Cardiac muscle cell (in vitro differentiated cells and primary cell): ENCODE data around the gene THADA. TPM values are rescaled to one million over a fixed set of nuclear protein-coding genes. Genes with fewer than 3 reads are reported as not detected.

Experiments used
- DNase-seq, 2 donors: peaks; one replicate each; pipeline versions ENCODE4 v3.0.0 to v3.0.0-alpha.2; 2010 to 2017; ENCODE audit warnings: low read depth in 1 of 2, low spot score in 1 of 2
- H3K27ac ChIP-seq: fragments of 200-600 bp; sonication (generic); 2 replicates; pipeline ENCODE4 v1.5.1; 2016
- H3K27me3 ChIP-seq: fragments of 200-600 bp; sonication (generic); 2 replicates; pipeline ENCODE4 v1.6.0; 2016; ENCODE audit warnings: control low read depth
- H3K36me3 ChIP-seq: fragments of 200-600 bp; sonication (generic); 2 replicates; pipeline ENCODE4 v1.5.1; 2016; ENCODE audit warnings: control low read depth
- H3K4me1 ChIP-seq: fragments of 200-600 bp; sonication (generic); 2 replicates; pipeline ENCODE4 v1.8.1; 2017; ENCODE audit warnings: low read depth, mild to moderate bottlenecking, mixed run types
- H3K4me3 ChIP-seq: fragments of 200-600 bp; sonication (generic); 2 replicates; pipeline ENCODE4 v1.5.1; 2016; ENCODE audit warnings: mild to moderate bottlenecking
- H3K9me3 ChIP-seq: fragments of 200-600 bp; sonication (generic); 2 replicates; pipeline ENCODE4 v1.5.1; 2017; ENCODE audit warnings: low read depth, mild to moderate bottlenecking, control low read depth
- CTCF ChIP-seq: IDR thresholded peaks from 2 replicates; pipeline ENCODE4 v1.5.1; 2012; ENCODE audit warnings: low read depth, mild to moderate bottlenecking, low read length
- polyA plus RNA-seq: library from polyadenylated mRNA; unstranded; fragments of >200 nt; fragmentation: Nextera tagmentation; extraction: Ambion mirVana; gene quantifications from 2 replicates; pipeline ENCODE4 v1.2.1, GENCODE V29; 2016
- total RNA-seq: library from RNA; depleted of rRNA; stranded (reverse); fragments of >200 nt; gene quantifications from 2 replicates; pipeline ENCODE4 v1.2.3, GENCODE V29; 2016

Gene THADA
- total and polyA plus RNA-seq, 2 experiments from 2014 or later: 11.9 to 17.3 TPM

GRCh38 chr2:43376523-43377198 lies 219.2 kb downstream of the THADA start:
- no peak for TF ChIP-seq CTCF
- no peak for DNase-seq
- H3K36me3 ChIP-seq: no peaks in the 10 kb centered on the region

GRCh38 chr2:43375746-43376522 lies 219.9 kb downstream of the THADA start:
- H3K4me3 ChIP-seq: no peak overlapping the region
- DNase-seq: no peak
- no peaks in the 10 kb centered on the region for H3K27me3 ChIP-seq
- no peak for TF ChIP-seq CTCF
- peak overlapping the region; percentile 86 for H3K27ac ChIP-seq
- no peaks in the 10 kb centered on the region for H3K9me3 ChIP-seq
- no peaks in the 10 kb centered on the region for H3K36me3 ChIP-seq
- H3K4me1 ChIP-seq: peaks cover 52% of the 10 kb centered on the region

More at GRCh38 chr2:43376523-43377198, 219.2 kb downstream of the THADA start:
- Histone ChIP-seq H3K9me3 (no peaks in the 10 kb centered on the region), H3K27ac (peak overlapping the region; percentile 86), H3K27me3 (no peaks in the 10 kb centered on the region), H3K4me3 (no peak overlapping the region), H3K4me1 (peaks cover 46% of the 10 kb centered on the region)

GRCh38 chr2:43372416-43373081 lies 223.3 kb downstream of the THADA start:
- DNase-seq: peak in 1 of 2 donors; percentile 18
- Histone ChIP-seq H3K4me3 (no peak overlapping the region), H3K27me3 (no peaks in the 10 kb centered on the region), H3K4me1 (peaks cover 55% of the 10 kb centered on the region), H3K27ac (no peak overlapping the region), H3K9me3 (no peaks in the 10 kb centered on the region), H3K36me3 (no peaks in the 10 kb centered on the region)
- TF ChIP-seq CTCF: no peak

GRCh38 chr2:43370705-43371104 lies 225.1 kb downstream of the THADA start:
- Histone ChIP-seq H3K4me1 (peaks cover 37% of the 10 kb centered on the region), H3K27ac (no peak overlapping the region), H3K36me3 (no peaks in the 10 kb centered on the region), H3K9me3 (no peaks in the 10 kb centered on the region), H3K4me3 (no peak overlapping the region), H3K27me3 (no peaks in the 10 kb centered on the region)
- TF ChIP-seq CTCF: no peak
- DNase-seq: peak in 1 of 2 donors; percentile 11

- H3K4me1 ChIP-seq: peaks cover 31% of the 10 kb centered on the region
- H3K27ac ChIP-seq: no peak overlapping the region
- no peak overlapping the region for H3K4me3 ChIP-seq
- DNase-seq: no peak
- no peaks in the 10 kb centered on the region for H3K27me3 ChIP-seq
- no peak for TF ChIP-seq CTCF
- no peaks in the 10 kb centered on the region for H3K36me3 ChIP-seq
- no peaks in the 10 kb centered on the region for H3K9me3 ChIP-seq
Measured at GRCh38 chr2:43370146-43370545, 225.7 kb downstream of the THADA start.
